Suprapubic skin (tissue), 4 donors: ENCODE data around the gene QDPR. TPM values are rescaled to one million over a fixed set of nuclear protein-coding genes. Genes with fewer than 3 reads are reported as not detected.

Source experiments
- DNase-seq, 2 donors: peaks; one replicate each; pipeline ENCODE4 v3.0.0-alpha.2; 2019; ENCODE audit warnings: low spot score in 2 of 2
- H3K27ac ChIP-seq: fragments of 200-600 bp; sonication (generic); one replicate; pipeline ENCODE4 v1.5.1; 2019
- H3K27me3 ChIP-seq: fragments of 200-600 bp; sonication (generic); one replicate; pipeline ENCODE4 v1.5.1; 2019
- H3K36me3 ChIP-seq: fragments of 200-600 bp; sonication (generic); one replicate; pipeline ENCODE4 v1.5.1; 2019
- H3K4me1 ChIP-seq: fragments of 200-600 bp; sonication (generic); one replicate; pipeline ENCODE4 v1.5.1; 2019
- H3K4me3 ChIP-seq: fragments of 200-600 bp; sonication (generic); one replicate; pipeline ENCODE4 v1.5.1; 2019; ENCODE audit warnings: mild to moderate bottlenecking
- H3K9me3 ChIP-seq: fragments of 200-600 bp; sonication (generic); one replicate; pipeline ENCODE4 v1.5.1; 2019
- EP300 ChIP-seq: sonication (generic); formaldehyde crosslinking; IDR thresholded peaks from one replicate; pipeline ENCODE4 v1.6.1; 2017; ENCODE audit warnings: antibody characterized with exemption
- POLR2A ChIP-seq, 2 donors: fragments of 450-650 bp; IDR thresholded peaks; one replicate each; pipeline ENCODE4 v1.6.1; 2017; ENCODE audit warnings: antibody characterized with exemption in 2 of 2, mild to moderate bottlenecking in 2 of 2, moderate library complexity in 2 of 2
- POLR2AphosphoS5 ChIP-seq, 3 donors: sonication (generic); formaldehyde crosslinking; IDR thresholded peaks; one replicate each; pipeline ENCODE4 v1.6.1; 2017; ENCODE audit warnings: antibody characterized with exemption in 3 of 3
- WGBS: methylation state at CpG from one replicate; pipeline ENCODE4 v1.1.5; 2018; 5-methylcytosine and 5-hydroxymethylcytosine counted together
- total RNA-seq, 4 donors: library from RNA; depleted of rRNA; stranded (reverse); fragments of >200 nt; gene quantifications; one replicate each; pipeline ENCODE4 v1.1.0, GENCODE V29; 2016
- TF ChIP-seq, protein P1 (sequence below), 2 donors: fragments of 200-600 bp in 1 of 2; fragments of 450-650 bp in 1 of 2; sonication (generic) in 1 of 2; IDR thresholded peaks; one replicate each; pipeline ENCODE4 v1.5.1; 2016 to 2019; ENCODE audit warnings: antibody characterized with exemption in 2 of 2, mild to moderate bottlenecking in 1 of 2, moderate library complexity in 1 of 2

Gene QDPR
- total RNA-seq, 4 donors from 2014 or later, result 5.1 to 15.7 (median 9.5) TPM

- Histone ChIP-seq H3K4me3 (no peak overlapping the region), H3K36me3 (peaks cover 26% of the 10 kb centered on the region), H3K4me1 (no peaks in the 10 kb centered on the region), H3K27me3 (no peaks in the 10 kb centered on the region), H3K9me3 (no peaks in the 10 kb centered on the region), H3K27ac (no peak overlapping the region)
- WGBS, result 75% methylated on average over 4 of the region's 4 CpGs
- DNase-seq, result no peak
- TF ChIP-seq EP300 (no peak), POLR2A (IDR thresholded peaks at IDR 0.05) (no peak), POLR2AphosphoS5 (IDR thresholded peaks at IDR 0.05) (no peak)
- TF ChIP-seq, protein P1, sequence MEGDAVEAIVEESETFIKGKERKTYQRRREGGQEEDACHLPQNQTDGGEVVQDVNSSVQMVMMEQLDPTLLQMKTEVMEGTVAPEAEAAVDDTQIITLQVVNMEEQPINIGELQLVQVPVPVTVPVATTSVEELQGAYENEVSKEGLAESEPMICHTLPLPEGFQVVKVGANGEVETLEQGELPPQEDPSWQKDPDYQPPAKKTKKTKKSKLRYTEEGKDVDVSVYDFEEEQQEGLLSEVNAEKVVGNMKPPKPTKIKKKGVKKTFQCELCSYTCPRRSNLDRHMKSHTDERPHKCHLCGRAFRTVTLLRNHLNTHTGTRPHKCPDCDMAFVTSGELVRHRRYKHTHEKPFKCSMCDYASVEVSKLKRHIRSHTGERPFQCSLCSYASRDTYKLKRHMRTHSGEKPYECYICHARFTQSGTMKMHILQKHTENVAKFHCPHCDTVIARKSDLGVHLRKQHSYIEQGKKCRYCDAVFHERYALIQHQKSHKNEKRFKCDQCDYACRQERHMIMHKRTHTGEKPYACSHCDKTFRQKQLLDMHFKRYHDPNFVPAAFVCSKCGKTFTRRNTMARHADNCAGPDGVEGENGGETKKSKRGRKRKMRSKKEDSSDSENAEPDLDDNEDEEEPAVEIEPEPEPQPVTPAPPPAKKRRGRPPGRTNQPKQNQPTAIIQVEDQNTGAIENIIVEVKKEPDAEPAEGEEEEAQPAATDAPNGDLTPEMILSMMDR (IDR thresholded peaks at IDR 0.05), result no peak
These were observed 18.3 kb downstream of the QDPR start for GRCh38 chr4:17493619-17494018.

DNA sequence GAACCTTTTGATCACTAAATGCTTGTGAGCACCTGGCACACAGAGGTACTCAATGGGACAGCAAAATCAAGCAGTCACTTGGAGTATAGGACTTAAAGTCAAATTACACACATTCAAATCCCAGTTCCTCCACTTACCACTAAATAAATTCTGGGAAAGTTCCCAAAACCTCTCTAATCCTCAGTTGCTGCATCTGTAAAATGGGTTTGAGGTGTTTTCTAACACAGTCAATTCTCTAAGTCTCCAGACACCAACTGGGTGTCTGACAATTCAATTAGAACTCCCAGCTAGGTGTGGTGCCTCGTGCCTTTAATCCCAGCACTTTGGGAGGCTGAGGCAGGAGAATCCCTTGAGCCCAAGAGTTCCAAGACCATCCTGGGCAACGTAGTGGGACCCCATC is 19.0 kb downstream of the QDPR start:
- 100% methylated on average over 2 of the region's 2 CpGs for WGBS
- TF ChIP-seq POLR2A (IDR thresholded peaks at IDR 0.05), result no peak
- TF ChIP-seq EP300, result no peak
- TF ChIP-seq, protein P1 (IDR thresholded peaks at IDR 0.05), result no peak
- no peak for TF ChIP-seq POLR2AphosphoS5 (IDR thresholded peaks at IDR 0.05)
- peaks cover 31% of the 10 kb centered on the region for H3K36me3 ChIP-seq
- H3K4me1 ChIP-seq, result no peaks in the 10 kb centered on the region
- H3K27me3 ChIP-seq, result no peaks in the 10 kb centered on the region
- no peak for DNase-seq
- no peak overlapping the region for H3K4me3 ChIP-seq
- no peaks in the 10 kb centered on the region for H3K9me3 ChIP-seq
- no peak overlapping the region for H3K27ac ChIP-seq

DNA sequence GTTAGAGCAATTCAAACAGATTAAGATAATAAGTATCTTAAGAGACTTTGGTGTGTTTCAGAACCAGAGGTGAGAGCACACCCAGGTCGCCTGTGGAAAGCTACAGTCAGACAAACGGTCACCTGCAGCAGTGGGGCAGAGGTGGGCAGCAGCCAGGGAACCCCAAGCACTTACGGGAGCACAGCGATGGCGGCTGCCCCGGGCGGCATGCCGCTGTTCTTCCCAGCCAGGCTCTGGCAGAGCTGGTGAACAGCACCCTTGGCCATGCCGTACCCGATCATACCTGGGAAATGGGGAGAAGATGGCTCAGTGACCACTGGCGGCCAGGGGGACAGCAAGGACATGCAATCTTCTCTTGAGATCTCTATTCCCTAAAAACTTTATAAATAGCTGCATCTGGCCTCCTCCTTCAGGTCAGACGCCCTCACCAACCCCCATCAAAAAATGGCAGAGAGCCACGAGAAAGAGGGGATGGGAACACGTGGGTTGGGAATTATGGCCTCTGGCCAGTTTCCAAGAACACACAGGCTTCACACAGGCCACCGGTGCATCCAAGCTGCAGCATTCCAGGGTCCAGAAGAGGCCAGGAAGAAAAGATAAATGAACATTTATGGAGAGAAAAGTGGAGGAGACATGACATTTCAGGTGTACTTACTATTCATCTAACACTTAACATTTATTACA is 19.7 kb downstream of the QDPR start:
- 87% methylated on average over 14 of the region's 15 CpGs for WGBS
- Histone ChIP-seq H3K27me3 (no peaks in the 10 kb centered on the region), H3K36me3 (peaks cover 37% of the 10 kb centered on the region), H3K4me3 (no peak overlapping the region), H3K27ac (no peak overlapping the region), H3K4me1 (no peaks in the 10 kb centered on the region), H3K9me3 (no peaks in the 10 kb centered on the region)
- DNase-seq, result no peak
- TF ChIP-seq POLR2AphosphoS5 (IDR thresholded peaks at IDR 0.05), result no peak
- TF ChIP-seq, protein P1 (IDR thresholded peaks at IDR 0.05), result no peak

- H3K4me1 ChIP-seq, result no peaks in the 10 kb centered on the region
- peaks cover 47% of the 10 kb centered on the region for H3K36me3 ChIP-seq
- no peaks in the 10 kb centered on the region for H3K27me3 ChIP-seq
- no peak overlapping the region for H3K4me3 ChIP-seq
- no peak for TF ChIP-seq POLR2AphosphoS5 (IDR thresholded peaks at IDR 0.05)
- TF ChIP-seq, protein P1 (IDR thresholded peaks at IDR 0.05), result no peak
- no peak for TF ChIP-seq POLR2A (IDR thresholded peaks at IDR 0.05)
- TF ChIP-seq EP300, result no peak
- H3K9me3 ChIP-seq, result no peaks in the 10 kb centered on the region
- 85% methylated on average over 3 of the region's 3 CpGs for WGBS
- DNase-seq, result no peak
- no peak overlapping the region for H3K27ac ChIP-seq
These were observed 20.7 kb downstream of the QDPR start for GRCh38 chr4:17491196-17491595.

DNA sequence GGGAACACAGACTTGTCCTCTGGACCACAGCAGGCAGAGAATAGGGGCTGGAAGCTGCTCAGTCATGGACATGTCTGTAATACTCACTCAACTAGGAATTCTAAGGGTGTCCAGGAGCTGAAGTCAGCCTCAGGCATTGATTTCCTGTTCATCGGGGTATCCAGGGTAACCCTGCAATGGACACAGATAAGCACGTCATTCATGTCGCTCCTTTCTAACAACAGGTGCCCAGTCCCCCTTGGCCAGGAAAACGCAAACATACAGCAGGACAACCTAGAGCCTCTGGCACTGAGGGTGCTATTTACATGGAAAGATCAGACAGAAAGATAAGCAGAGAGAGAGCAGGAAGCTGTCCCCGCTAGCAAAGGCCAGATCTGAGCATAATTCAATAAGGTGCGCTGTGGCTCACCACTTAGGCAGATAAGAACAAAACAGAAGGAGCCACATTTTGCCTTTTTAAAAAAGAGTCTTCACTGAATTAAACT is 21.3 kb downstream of the QDPR start:
- no peak overlapping the region for H3K4me3 ChIP-seq
- no peak for DNase-seq
- WGBS, result 83% methylated on average over 6 of the region's 6 CpGs
- no peaks in the 10 kb centered on the region for H3K4me1 ChIP-seq
- H3K27ac ChIP-seq, result no peak overlapping the region
- peaks cover 50% of the 10 kb centered on the region for H3K36me3 ChIP-seq
- TF ChIP-seq, protein P1 (IDR thresholded peaks at IDR 0.05), result no peak
- no peak for TF ChIP-seq POLR2A (IDR thresholded peaks at IDR 0.05)
- no peak for TF ChIP-seq POLR2AphosphoS5 (IDR thresholded peaks at IDR 0.05)
- no peaks in the 10 kb centered on the region for H3K27me3 ChIP-seq
- no peaks in the 10 kb centered on the region for H3K9me3 ChIP-seq
